Measurements from ENCODE around the gene SEMA5A. TPM values are rescaled to one million over a fixed set of nuclear protein-coding genes. Genes with fewer than 3 reads are reported as not detected.

Gene SEMA5A
- polyA plus RNA-seq, 6 donors from 2014 or later = not detected

DNA sequence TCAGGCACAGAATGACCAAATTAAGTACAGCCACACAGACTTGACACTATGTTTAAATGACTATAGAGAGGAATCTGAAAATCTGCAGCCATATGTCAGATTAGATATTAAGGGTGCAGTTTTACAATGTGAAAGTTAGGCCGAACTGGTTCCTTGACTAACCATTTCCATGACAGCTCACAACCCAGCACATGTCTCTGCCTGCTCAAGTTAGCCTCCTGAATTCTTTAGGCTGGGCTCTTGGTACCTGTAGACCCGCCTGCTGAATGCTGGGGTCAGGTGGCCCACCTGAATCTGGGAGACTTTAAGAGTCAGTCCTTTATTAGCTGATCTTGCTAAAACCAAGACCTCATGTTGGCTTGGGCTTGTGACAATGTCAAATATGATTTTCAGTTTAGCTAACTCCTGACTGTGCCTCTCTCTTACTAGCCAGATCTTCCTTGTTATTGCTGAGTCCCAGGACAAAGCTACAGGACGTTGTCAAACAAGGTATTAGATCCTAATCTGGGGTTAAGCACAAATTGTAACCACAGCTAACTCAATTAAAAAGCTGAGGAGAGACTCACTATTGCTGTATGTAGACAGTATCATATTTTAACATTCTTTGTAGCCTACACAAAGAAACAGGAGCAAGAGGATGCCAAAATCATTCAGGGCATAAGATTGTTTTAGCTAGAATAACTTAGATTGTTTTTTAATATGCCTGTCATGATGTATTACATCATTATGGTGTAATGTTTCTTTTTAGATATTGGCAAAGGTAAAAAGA lies 490.9 kb downstream of the SEMA5A start:
- H3K27me3 Mint-ChIP-seq = no peaks in the 10 kb centered on the region
- no peaks in the 10 kb centered on the region for H3K36me3 Mint-ChIP-seq
- DNase-seq (no peak), ATAC-seq (ENCODE audit: low read depth in 2 of 2) (no peak)
- no peak overlapping the region for H3K27ac Mint-ChIP-seq
- H3K9me3 Mint-ChIP-seq = peaks cover 0 to 4% (median 0%) of the 10 kb centered on the region in 7 donors
- no peak overlapping the region for H3K4me3 Mint-ChIP-seq
- H3K4me1 Mint-ChIP-seq = no peaks in the 10 kb centered on the region

DNA sequence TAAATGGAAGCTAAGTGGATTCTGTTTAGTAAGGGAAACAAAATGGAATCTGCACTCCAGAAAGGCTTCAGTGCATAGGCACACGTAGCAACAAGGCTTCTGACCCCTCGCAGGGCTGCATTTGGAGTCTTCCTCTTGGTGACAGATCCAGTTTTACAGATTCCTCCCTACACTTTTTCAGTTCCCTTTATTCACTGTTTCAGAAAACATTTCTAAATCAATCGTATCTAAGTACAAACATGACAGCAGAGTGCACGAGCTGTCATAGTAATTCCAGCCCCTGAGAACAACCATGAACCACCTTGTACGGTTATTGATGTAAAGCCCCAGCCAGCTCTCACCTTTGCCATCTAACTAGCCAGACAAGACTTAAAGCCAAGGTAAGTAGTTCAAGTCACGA lies 491.6 kb downstream of the SEMA5A start:
- Mint-ChIP-seq H3K9me3 (peaks cover 0 to 4% (median 0%) of the 10 kb centered on the region in 7 donors), H3K36me3 (no peaks in the 10 kb centered on the region), H3K4me1 (no peaks in the 10 kb centered on the region), H3K27me3 (no peaks in the 10 kb centered on the region), H3K4me3 (no peak overlapping the region), H3K27ac (no peak overlapping the region)
- DNase-seq (no peak), ATAC-seq (ENCODE audit: low read depth in 2 of 2) (no peak)

DNA sequence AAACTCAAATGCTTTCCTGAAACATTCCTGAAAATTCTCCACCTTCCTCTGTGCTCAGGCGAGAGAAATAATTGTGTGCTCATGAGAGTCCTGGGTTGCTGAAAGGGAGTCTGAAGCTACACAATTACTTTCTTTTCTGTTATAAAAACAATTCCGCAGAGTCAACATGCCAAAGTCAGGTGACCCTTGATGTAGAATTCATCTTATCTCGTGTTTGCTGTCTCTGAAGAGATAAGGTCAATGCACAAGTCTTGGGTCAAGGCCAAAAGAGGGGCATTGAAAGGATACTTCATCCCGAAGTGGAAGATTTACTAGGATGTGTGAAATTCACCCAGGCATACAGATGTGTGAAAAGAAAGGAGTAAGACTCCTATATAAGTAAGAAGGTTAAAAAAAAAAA lies 493.5 kb downstream of the SEMA5A start:
- ATAC-seq (ENCODE audit: low read depth in 2 of 2) = no peak
- Mint-ChIP-seq H3K36me3 (no peaks in the 10 kb centered on the region), H3K4me1 (no peaks in the 10 kb centered on the region), H3K9me3 (peaks cover 0 to 4% (median 0%) of the 10 kb centered on the region in 7 donors), H3K27me3 (no peaks in the 10 kb centered on the region), H3K4me3 (no peak overlapping the region), H3K27ac (no peak overlapping the region)
- DNase-seq = no peak

DNA sequence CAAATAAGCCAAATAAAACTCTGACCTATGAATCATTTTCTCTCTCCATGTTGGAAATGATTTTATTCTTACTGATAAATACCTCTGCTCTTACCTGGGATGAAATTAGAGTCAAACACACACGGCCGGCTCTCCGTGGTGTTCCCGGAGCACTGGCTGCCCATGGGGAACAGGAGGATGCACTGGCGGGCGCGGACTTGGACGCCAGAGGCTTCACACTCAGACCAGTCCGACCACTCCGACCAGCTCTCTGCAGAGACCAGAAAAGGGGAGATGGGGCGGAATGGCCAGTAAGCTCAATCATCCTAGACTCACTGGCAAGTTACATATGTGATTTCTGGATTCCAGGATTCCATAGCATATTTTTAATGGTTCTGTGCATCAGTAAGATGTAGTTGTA lies 494.1 kb downstream of the SEMA5A start:
- H3K4me1 Mint-ChIP-seq = no peaks in the 10 kb centered on the region
- H3K9me3 Mint-ChIP-seq = peaks cover 0 to 4% (median 0%) of the 10 kb centered on the region in 7 donors
- no peak overlapping the region for H3K4me3 Mint-ChIP-seq
- no peaks in the 10 kb centered on the region for H3K27me3 Mint-ChIP-seq
- ATAC-seq (ENCODE audit: low read depth in 2 of 2) = no peak
- no peak overlapping the region for H3K27ac Mint-ChIP-seq
- DNase-seq = no peak
- no peaks in the 10 kb centered on the region for H3K36me3 Mint-ChIP-seq

DNA sequence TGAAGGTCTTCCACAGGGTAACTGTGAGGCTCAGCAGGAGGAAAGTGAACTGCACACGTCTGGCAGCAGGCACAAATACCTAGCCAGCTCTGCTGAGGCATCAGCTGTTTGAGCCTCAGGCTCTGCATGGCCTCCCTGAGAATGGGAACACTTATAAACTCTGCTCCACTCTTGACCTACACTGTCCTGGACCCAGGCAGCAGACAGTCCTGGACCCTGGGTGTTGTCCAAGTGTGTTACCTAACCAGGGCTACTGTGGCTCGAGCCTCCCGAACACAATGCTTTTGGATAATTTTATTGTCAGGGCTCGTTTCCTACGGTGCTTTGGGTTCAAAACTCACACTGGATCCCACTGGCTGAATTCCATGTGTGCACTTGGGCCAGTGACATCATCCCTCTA lies 497.9 kb downstream of the SEMA5A start:
- Mint-ChIP-seq H3K9me3 (peaks cover 0 to 4% (median 0%) of the 10 kb centered on the region in 7 donors), H3K4me1 (no peaks in the 10 kb centered on the region), H3K4me3 (no peak overlapping the region), H3K36me3 (no peaks in the 10 kb centered on the region), H3K27me3 (no peaks in the 10 kb centered on the region), H3K27ac (no peak overlapping the region)
- DNase-seq = no peak
- no peak for ATAC-seq (ENCODE audit: low read depth in 2 of 2)

DNA sequence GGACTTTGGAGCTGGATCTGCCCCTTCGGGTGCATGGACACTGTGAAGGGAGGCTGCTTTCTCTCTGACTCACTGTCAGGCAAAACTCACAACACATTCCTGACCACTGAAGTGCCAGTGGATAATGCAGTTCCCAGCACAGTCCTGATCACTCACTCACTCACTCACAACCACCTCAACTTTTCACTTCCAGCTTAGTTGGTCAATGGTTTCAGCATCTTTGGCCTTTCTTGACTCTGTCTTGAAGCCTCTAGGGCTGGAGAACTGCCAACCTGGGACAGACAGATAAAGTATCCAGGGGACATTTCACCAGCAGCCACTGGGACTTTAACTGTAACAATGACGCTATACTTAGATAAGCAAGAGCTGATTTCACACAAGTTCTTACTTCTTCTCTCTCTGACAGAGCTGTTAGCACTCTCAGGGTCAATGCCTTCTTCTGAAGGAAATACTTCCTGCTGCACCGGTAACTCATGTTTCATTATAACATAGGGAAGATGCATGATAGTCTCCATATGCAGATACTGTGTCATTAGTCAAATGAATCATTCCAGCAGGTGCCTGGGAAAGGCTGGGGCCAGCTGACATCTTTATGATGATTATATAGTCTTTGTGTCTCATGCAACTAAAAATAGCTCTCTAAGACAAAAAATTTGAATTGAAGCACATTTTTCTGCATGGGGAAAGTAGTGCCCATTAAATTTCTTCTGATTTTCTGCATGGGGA lies 499.0 kb downstream of the SEMA5A start:
- peaks cover 0 to 4% (median 0%) of the 10 kb centered on the region in 7 donors for H3K9me3 Mint-ChIP-seq
- no peaks in the 10 kb centered on the region for H3K27me3 Mint-ChIP-seq
- DNase-seq (no peak), ATAC-seq (ENCODE audit: low read depth in 2 of 2) (no peak)
- H3K27ac Mint-ChIP-seq = no peak overlapping the region
- H3K36me3 Mint-ChIP-seq = no peaks in the 10 kb centered on the region
- no peaks in the 10 kb centered on the region for H3K4me1 Mint-ChIP-seq
- H3K4me3 Mint-ChIP-seq = no peak overlapping the region

DNA sequence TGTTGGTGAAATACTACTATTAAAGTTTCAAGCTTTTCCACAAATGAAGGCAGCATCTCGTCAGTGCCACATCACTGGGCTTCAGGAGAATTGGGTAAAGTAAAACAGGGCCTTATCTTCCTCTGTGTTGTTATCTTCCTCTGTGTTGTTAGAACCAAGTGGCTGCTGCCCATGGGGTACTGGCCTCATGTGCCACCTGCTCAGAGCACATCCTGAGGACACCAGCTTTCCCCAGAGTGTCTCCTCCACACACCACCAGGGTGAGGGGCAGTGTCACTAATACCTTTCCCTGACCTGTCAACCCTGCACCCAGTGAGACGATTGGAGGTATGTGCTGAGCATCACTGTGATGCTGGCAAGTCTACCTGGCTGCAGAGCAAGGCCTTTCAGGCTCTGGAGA lies 499.9 kb downstream of the SEMA5A start:
- H3K9me3 Mint-ChIP-seq = peaks cover 0 to 4% (median 0%) of the 10 kb centered on the region in 7 donors

DNA sequence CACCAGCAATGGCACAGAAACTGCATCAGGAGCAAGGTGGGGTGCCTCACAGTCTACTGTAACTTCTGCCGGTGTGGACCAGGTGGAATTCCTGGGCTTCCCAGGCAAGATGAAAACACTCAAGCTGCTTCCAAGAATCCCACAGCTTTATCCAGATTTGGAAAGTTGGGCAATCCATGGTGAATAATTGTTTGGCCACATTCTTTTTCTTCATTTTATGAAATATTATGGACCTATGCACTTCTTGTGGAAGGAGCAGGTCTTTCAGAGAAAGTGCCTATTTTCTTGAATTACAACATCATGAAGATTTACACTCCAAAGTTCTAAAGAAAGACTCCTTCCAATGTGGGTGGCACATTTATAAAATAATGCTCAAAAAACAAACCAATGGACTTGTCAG lies 503.6 kb downstream of the SEMA5A start:
- Mint-ChIP-seq H3K4me1 (no peaks in the 10 kb centered on the region), H3K9me3 (peaks cover 0 to 5% (median 0%) of the 10 kb centered on the region in 7 donors), H3K27ac (no peak overlapping the region), H3K4me3 (no peak overlapping the region), H3K36me3 (no peaks in the 10 kb centered on the region), H3K27me3 (no peaks in the 10 kb centered on the region)
- DNase-seq = no peak
- ATAC-seq (ENCODE audit: low read depth in 2 of 2) = no peak

More for the DNA sequence above, 499.9 kb downstream of the SEMA5A start:
- H3K4me3 Mint-ChIP-seq = no peak overlapping the region
- H3K36me3 Mint-ChIP-seq = no peaks in the 10 kb centered on the region
- H3K4me1 Mint-ChIP-seq = no peaks in the 10 kb centered on the region
- no peaks in the 10 kb centered on the region for H3K27me3 Mint-ChIP-seq
- H3K27ac Mint-ChIP-seq = no peak overlapping the region
- no peak for DNase-seq
- ATAC-seq (ENCODE audit: low read depth in 2 of 2) = no peak

DNA sequence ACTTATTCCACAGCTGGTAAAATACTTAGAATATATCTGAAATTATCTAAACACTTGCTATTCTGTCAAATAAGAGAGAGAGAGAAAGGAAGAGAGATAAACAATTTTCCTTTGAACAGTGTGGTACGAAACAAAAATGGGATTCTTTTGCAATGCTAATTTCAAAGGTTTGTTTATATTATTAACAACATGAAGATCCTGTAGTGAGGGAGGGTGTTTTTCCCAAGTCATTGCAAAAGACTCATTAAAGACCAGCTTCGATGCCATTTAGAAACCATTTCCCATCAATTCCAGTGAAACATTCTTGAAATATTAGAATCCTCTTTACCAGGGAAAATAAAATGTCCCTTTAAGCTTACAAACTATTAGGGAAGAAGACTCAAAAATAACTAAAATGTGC lies 505.4 kb downstream of the SEMA5A start:
- ATAC-seq (ENCODE audit: low read depth in 2 of 2) (no peak), DNase-seq (no peak)
- Mint-ChIP-seq H3K36me3 (no peaks in the 10 kb centered on the region), H3K27me3 (no peaks in the 10 kb centered on the region), H3K9me3 (peaks cover 0 to 5% (median 0%) of the 10 kb centered on the region in 7 donors), H3K4me1 (no peaks in the 10 kb centered on the region), H3K27ac (no peak overlapping the region), H3K4me3 (no peak overlapping the region)

DNA sequence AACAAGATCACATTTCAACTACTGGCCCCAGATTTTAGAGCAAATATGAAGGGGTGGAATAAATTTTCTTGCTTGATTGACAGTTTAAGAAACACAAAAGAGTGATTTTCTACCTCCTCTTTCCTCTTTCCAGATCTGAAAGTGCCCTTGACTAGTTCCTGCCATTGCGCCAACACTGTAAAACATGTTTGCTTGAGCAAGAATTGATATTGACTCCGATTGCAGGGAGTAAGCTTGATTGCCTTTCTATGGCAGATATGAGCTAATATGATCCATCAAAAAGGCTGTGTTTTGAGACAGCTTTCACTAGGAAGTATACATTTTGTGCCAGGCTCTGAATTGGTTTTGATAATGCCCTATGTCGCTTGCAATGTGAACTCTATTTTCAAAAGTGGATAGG lies 508.8 kb downstream of the SEMA5A start:
- Mint-ChIP-seq H3K4me3 (no peak overlapping the region), H3K27me3 (no peaks in the 10 kb centered on the region), H3K27ac (no peak overlapping the region), H3K9me3 (peaks cover 0 to 5% (median 0%) of the 10 kb centered on the region in 7 donors), H3K4me1 (no peaks in the 10 kb centered on the region), H3K36me3 (no peaks in the 10 kb centered on the region)
- ATAC-seq (ENCODE audit: low read depth in 2 of 2) = no peak
- DNase-seq = no peak

DNA sequence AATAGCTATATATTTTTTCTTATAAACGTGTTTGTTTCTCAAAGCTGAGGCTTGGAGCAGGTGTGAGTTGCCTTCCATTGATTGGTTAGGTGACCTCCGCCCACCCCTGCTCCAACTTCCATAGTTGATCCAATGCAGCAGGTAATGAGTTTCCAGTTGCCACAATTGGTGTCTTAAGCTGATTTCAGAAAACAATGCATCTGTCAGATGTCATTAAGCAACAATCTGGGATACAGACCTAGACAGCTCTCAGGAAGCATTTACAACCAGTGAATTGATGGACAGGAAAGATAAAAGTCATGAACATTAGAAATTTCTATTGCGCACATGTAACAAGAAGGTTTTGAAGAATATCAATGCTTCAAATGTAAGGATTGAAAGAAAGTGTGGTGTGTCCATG lies 510.5 kb downstream of the SEMA5A start:
- Mint-ChIP-seq H3K9me3 (peaks cover 0 to 5% (median 0%) of the 10 kb centered on the region in 7 donors), H3K36me3 (no peaks in the 10 kb centered on the region), H3K27me3 (no peaks in the 10 kb centered on the region), H3K27ac (no peak overlapping the region), H3K4me3 (no peak overlapping the region), H3K4me1 (no peaks in the 10 kb centered on the region)
- ATAC-seq (ENCODE audit: low read depth in 2 of 2) (no peak), DNase-seq (no peak)

DNA sequence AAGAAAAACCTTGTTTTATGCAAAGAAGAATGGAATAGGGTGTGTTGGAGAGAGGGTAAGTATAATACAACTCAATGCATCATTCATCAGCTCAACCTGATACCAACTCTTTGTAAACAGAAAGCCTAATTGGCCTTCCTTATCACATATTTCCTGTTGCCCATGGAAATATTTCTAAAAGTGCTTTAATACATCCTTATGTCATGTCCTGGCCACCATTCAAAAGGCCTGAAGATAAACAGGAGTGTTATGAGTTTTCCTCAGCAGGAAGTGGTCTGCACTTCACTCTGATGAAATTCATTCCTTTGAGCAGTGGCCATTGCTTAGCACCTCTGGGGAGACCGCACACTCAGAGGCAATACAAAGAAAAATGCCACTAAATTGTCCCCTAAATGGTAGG lies 511.2 kb downstream of the SEMA5A start:
- Mint-ChIP-seq H3K4me1 (no peaks in the 10 kb centered on the region), H3K27me3 (no peaks in the 10 kb centered on the region), H3K36me3 (no peaks in the 10 kb centered on the region), H3K9me3 (peaks cover 0 to 3% (median 0%) of the 10 kb centered on the region in 7 donors), H3K4me3 (no peak overlapping the region), H3K27ac (no peak overlapping the region)
- ATAC-seq (ENCODE audit: low read depth in 2 of 2) = no peak
- no peak for DNase-seq

DNA sequence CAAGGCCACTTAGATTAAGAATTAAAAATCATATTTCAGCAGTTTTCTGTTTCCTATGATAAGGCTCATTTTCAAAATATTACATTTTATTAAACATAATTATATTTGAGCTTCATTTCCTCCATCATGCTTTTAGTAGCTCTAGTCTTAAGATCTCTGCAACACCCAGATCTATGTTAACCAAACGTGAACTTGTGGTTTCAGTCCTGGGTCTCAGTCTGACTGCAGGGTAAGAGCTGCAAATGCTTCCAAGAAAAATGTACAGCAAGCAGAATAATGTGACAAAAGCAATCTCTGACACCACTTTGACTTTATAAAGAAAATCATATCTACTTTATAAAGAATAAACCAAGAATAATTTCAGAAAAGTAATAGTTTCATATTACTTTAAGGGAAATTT lies 512.4 kb downstream of the SEMA5A start:
- H3K4me1 Mint-ChIP-seq = no peaks in the 10 kb centered on the region
- peaks cover 0 to 3% (median 0%) of the 10 kb centered on the region in 7 donors for H3K9me3 Mint-ChIP-seq
- H3K27me3 Mint-ChIP-seq = no peaks in the 10 kb centered on the region
- no peaks in the 10 kb centered on the region for H3K36me3 Mint-ChIP-seq
- no peak overlapping the region for H3K4me3 Mint-ChIP-seq
- no peak for DNase-seq
- H3K27ac Mint-ChIP-seq = no peak overlapping the region
- no peak for ATAC-seq (ENCODE audit: low read depth in 2 of 2)

DNA sequence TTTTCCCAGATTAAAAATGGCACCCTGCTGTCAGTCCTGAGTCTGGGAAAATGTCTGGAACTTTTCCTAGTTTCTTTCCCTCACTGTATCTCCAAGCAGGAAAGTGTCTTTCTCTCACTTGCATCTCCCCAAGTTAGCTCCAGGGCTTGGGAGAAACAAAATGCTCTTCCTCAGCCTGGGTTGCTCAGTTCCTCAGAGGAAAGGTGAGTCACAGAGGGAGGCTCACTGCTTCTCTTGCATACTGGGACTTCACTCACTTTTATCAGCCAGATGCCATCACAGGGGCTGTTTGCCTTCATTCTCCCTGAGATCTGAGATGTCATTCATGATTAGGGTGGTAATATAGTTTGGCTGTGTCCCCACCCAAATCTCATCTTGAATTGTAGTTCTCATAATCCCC lies 519.9 kb downstream of the SEMA5A start:
- ATAC-seq (ENCODE audit: low read depth in 2 of 2) (no peak), DNase-seq (no peak)
- Mint-ChIP-seq H3K4me1 (no peaks in the 10 kb centered on the region), H3K27ac (no peak overlapping the region), H3K9me3 (peaks cover 25 to 59% (median 30%) of the 10 kb centered on the region in 7 donors), H3K36me3 (peaks cover 0 to 18% of the 10 kb centered on the region in 2 donors), H3K4me3 (no peak overlapping the region), H3K27me3 (no peaks in the 10 kb centered on the region)
